ENCODE data around the gene FN1.

The FN1 gene

DNA sequence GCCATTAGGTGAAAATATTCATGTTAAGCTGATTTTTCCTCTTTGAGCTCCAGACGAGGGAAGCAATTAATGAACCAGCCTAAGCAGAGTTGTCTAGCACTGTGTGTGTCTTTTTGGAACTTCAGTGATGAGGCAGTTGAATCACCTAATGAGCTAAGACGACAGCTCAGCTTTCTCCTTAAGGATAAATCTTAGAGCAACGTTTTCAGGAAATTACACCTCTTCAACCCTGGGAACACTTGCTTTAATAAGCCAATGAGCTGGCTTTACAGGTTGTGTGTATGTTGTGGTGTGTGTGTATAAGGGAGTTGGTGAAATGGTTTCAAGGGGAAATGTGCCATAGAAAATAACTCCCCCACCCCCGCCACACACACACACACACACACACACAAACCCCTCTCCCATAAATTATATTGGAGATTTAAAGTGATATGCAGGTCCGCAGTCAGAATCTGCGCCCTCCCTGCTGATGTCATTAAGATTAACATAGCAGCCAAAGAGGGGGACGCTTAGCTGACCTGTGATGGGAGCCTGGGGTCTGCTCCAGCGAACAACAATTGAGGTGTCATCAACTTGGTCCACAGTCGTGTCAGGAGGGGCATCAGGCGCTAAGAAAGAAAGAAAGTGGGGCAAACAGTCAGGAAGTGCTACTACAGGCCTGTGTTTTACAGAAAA is 28.1 kb downstream of the FN1 start:
- no peak for DNase-seq (ENCODE audit: low spot score)
- Histone ChIP-seq H3K27ac (peak overlapping the region; percentile 4 to 36), H3K4me3 (no peak overlapping the region)
- TF ChIP-seq, protein P1, sequence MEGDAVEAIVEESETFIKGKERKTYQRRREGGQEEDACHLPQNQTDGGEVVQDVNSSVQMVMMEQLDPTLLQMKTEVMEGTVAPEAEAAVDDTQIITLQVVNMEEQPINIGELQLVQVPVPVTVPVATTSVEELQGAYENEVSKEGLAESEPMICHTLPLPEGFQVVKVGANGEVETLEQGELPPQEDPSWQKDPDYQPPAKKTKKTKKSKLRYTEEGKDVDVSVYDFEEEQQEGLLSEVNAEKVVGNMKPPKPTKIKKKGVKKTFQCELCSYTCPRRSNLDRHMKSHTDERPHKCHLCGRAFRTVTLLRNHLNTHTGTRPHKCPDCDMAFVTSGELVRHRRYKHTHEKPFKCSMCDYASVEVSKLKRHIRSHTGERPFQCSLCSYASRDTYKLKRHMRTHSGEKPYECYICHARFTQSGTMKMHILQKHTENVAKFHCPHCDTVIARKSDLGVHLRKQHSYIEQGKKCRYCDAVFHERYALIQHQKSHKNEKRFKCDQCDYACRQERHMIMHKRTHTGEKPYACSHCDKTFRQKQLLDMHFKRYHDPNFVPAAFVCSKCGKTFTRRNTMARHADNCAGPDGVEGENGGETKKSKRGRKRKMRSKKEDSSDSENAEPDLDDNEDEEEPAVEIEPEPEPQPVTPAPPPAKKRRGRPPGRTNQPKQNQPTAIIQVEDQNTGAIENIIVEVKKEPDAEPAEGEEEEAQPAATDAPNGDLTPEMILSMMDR (IDR thresholded peaks at IDR 0.05) = no peak

DNA sequence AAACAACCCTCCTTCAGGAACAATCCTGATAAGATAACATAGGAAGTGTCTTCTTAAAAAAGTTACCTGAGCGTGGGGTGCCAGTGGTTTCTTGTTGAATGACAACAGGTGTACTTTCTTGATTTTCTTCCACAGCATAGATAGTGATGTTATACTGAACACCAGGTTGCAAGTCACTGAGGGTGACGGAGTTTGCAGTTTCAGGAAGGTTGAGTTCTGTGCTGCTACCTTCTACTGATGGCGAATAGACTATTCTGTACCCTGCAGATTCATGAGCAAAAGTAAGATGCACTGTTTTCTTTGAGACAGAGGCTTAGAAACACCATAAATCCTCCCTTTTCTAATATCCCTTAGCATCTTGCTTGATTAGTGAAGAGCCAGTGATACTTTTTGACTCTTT is 28.8 kb downstream of the FN1 start:
- DNase-seq (ENCODE audit: low spot score) = no peak
- H3K4me3 ChIP-seq = no peak overlapping the region
- TF ChIP-seq, protein P1 (IDR thresholded peaks at IDR 0.05) = no peak
- H3K27ac ChIP-seq = no peak overlapping the region

DNA sequence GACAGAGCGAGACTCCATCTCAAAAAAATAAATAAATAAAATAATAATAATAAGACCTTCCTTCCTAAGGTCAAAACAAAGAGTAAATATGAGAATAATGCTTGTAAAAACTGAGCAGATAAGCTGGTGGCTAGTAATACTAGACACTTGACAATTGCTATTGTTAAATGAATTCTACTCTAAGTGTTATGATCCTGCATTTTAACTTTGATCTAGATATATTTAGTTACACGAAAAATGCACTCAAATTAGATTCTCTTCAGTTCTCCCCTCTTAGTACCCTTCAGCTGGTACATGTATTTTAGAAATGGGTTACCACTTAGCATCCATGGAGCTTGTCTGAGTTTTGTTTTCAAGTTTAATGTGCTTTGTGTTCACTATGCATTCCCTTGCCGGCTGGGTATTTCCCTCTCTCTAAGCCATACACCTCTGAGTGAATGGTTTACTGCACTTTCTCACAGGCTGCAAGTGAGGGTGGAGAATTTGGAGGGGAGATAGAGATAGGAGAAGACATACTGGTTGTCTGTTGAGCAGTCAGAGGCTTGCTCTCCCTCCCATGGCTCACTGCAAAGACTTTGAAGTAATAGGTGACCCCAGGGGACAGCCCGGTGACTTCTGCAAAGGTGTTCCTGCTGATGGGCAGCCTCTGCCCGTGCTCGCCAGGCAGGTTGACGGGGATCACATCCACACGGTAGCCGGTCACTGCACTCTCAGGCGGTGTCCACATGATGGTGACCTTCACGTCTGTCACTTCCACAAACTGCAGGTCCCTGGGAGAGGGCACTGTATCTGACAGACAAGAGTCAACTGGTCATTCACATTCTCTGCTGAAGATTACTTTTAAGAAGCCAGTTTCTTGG is 29.9 kb downstream of the FN1 start:
- DNase-seq (ENCODE audit: low spot score) = no peak
- Histone ChIP-seq H3K4me3 (no peak overlapping the region), H3K27ac (peak overlapping the region in 1 of 2 donors; percentile 29)
- TF ChIP-seq, protein P1 (IDR thresholded peaks at IDR 0.05) = no peak

DNA sequence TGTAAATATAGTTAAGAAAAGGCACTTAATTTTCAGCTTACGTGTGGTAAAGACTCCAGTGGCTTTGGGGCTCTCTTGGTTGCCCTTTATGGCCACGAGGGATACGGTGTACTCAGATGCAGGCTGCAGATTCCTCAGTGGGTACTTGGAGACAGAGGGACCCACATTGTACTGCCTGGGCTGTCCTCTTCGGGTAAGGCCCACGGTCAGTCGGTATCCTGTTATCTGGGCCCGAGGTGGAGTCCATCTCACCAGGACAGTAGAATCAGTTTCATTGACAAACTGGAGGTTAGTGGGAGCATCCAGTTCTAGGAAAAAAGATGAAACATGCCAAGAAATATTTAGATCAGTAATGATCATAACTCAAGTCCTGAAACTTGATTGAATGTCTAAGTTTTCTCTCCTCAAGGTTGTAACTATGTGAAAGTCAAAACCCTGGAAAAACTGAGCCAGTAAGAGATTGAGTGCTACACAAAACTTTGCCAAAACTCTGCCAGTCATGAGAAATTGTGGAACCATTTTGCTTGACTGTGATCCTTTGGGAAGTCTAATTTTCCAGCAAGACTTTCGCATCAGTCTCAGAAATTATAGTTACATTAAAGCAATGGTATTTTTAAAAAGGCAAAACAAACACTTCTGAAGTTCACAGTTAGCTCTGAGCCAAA is 31.4 kb downstream of the FN1 start:
- Histone ChIP-seq H3K4me3 (no peak overlapping the region), H3K27ac (peak overlapping the region in 1 of 2 donors; percentile 52)
- TF ChIP-seq, protein P1 (IDR thresholded peaks at IDR 0.05) = no peak
- no peak for DNase-seq (ENCODE audit: low spot score)

DNA sequence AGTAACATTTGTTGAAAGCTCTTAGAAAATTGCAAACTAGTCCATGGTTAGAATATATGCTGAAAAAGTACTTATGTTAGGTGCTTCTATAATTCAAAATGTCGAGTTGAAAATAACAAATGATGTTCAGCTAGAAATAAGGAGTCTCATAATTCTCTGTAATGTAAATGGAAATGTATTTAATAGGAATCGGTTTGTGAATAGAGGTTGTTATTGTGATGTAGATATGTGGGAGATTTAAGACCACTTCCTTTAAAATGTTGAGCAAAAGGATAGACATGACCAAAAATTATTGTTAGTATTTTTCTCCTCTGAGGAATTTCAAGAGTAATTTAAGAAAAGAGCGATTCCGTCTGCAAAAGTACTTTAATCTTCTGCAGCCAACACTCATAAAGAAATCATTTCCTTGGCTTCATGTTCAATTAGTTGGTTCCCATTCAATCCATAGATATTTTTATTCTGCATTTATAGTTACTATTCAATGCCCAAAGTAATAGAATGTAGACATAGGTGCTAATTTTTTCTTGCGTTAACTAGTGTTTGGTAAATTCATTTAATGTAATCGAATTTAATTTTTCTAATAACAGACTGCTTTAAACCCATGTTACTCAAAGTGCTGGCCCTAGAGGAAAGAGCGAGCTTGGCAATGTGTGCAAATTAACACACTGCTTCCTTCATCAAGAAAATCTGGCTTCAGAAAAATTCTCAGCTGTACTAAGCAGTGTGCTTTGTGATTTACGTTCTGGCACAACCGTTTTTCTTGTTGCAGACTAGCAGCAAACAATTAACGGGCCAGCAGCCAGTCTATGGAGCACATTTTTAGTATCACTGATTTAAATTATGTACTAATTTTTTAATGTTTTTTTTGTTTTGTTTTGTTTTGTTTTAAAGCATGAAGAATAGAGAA is 32.2 kb downstream of the FN1 start:
- TF ChIP-seq, protein P1 (IDR thresholded peaks at IDR 0.05) = no peak
- H3K4me3 ChIP-seq = no peak overlapping the region
- DNase-seq (ENCODE audit: low spot score) = no peak
- no peak overlapping the region for H3K27ac ChIP-seq

DNA sequence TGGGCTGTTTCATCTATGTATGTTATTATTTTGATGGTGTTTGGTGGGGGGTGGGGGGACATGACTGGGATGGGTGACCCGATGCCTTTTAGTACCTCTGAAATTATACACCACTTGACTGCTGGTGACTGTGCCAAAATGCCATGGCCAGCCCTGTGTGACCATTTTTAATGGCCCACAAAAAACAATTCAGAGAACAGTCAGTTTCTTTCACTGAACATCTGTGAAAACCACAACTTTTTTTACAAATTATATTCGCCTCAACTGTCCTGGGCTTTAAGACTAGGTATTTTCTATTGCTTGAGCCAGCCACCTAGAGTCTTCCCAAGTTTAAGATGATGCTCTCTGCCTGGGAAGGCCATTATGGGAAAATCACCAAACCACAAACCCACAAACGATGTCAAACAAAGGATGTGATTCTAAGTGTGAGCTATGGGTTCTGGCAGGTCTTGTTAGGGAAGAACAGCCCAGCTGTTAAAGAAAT is 33.9 kb downstream of the FN1 start:
- TF ChIP-seq, protein P1 (IDR thresholded peaks at IDR 0.05) = no peak
- H3K4me3 ChIP-seq = no peak overlapping the region
- no peak for DNase-seq (ENCODE audit: low spot score)
- H3K27ac ChIP-seq = peak overlapping the region in 1 of 2 donors; percentile 48

Data from coronary artery (tissue), 2 donors.